Uterus (tissue), 4 donors: ENCODE measurements around the gene LYZ. TPM values are rescaled to one million over a fixed set of nuclear protein-coding genes. Genes with fewer than 3 reads are reported as not detected.
"Not testable (repeated sequence)": the region's sequence is repeated elsewhere in the genome, so short reads cannot be mapped to it uniquely, and the experiment has no call there.

Experiments
- DNase-seq, 2 donors: peaks; one replicate each; pipeline ENCODE4 v3.0.0-alpha.2; 2019 to 2020
- H3K27ac ChIP-seq, 2 donors: fragments of 200-600 bp; sonication (generic); 1 replicate in 1 of 2; 2 replicates in 1 of 2; pipeline ENCODE4 v1.5.1; 2016 to 2018
- H3K27me3 ChIP-seq, 2 donors: fragments of 200-600 bp; sonication (generic); one replicate each; pipeline ENCODE4 v1.5.1; 2018 to 2019; ENCODE audit warnings: control low read depth in 1 of 2
- H3K36me3 ChIP-seq, 2 donors: fragments of 200-600 bp; sonication (generic); one replicate each; pipeline ENCODE4 v1.5.1; 2019; ENCODE audit warnings: control low read depth in 1 of 2
- H3K4me1 ChIP-seq, 2 donors: fragments of 200-600 bp; sonication (generic); one replicate each; pipeline ENCODE4 v1.5.1; 2018 to 2019; ENCODE audit warnings: control low read depth in 1 of 2
- H3K4me3 ChIP-seq, 2 donors: fragments of 200-600 bp; sonication (generic); 1 replicate in 1 of 2; 2 replicates in 1 of 2; pipeline ENCODE4 v1.5.1; 2018 to 2019; ENCODE audit warnings: mild to moderate bottlenecking in 1 of 2
- H3K9me3 ChIP-seq, 2 donors: fragments of 200-600 bp; sonication (generic); one replicate each; pipeline ENCODE4 v1.5.1; 2019; ENCODE audit warnings: control low read depth in 1 of 2
- CTCF ChIP-seq, 4 experiments: fragments of 200-600 bp in 2 of 4; fragments of 450-650 bp in 2 of 4; sonication (generic) in 2 of 4; IDR thresholded peaks; one replicate each; pipeline ENCODE4 v1.5.1; 2016 to 2019; ENCODE audit warnings: antibody characterized with exemption in 4 of 4, mild to moderate bottlenecking in 2 of 4, moderate library complexity in 1 of 4
- POLR2A ChIP-seq, 2 donors: fragments of 450-650 bp; IDR thresholded peaks; one replicate each; pipeline ENCODE4 v1.6.1; 2016; ENCODE audit warnings: antibody characterized with exemption in 2 of 2, mild to moderate bottlenecking in 1 of 2, moderate library complexity in 1 of 2
- intact Hi-C: fragments of 100-400 bp; cut with DNase I; formaldehyde crosslinking; loops from one replicate; pipeline ENCODE4 v1.15.1; 2023; ENCODE audit warnings: low total_unique reads
- total RNA-seq, 4 donors: library from RNA; depleted of rRNA in 3 of 4; stranded (reverse); fragments of >200 nt in 3 of 4; gene quantifications; one replicate each; pipeline versions ENCODE4 v1.1.0 to v1.2.4, GENCODE V29; 2014 to 2023
- donor health status: DM: yes; HTN: yes; CAD: no.

Gene LYZ
- 10 to 100 TPM in 2 of 4 donors, 1 to 10 TPM in 2; 7.4 to 17.4 (median 12.7) TPM for total RNA-seq

GRCh38 chr12:69348162-69348938 lies at the start of gene LYZ:
LYZ (plus strand) TSS chr12:69348381; CDS start chr12:69348409, 28 bp downstream.
- Histone ChIP-seq H3K27ac (no peak within 1 kb of the TSS), H3K9me3 (no peaks in the 10 kb centered on the region), H3K4me1 (no peaks in the 10 kb centered on the region), H3K36me3 (no peaks in the 10 kb centered on the region), H3K4me3 (no peak within 1 kb of the TSS), H3K27me3 (no peaks in the 10 kb centered on the region)
- TF ChIP-seq CTCF (IDR thresholded peaks at IDR 0.05) (no peak), POLR2A (IDR thresholded peaks at IDR 0.05) (no peak)
- DNase-seq = no peak
- intact Hi-C loops = no loop called here

- no peak for TF ChIP-seq CTCF (IDR thresholded peaks at IDR 0.05)
- no peak for TF ChIP-seq POLR2A (IDR thresholded peaks at IDR 0.05)
- H3K4me3 ChIP-seq = no peak overlapping the region
- H3K27ac ChIP-seq = no peak overlapping the region
- H3K9me3 ChIP-seq = no peaks in the 10 kb centered on the region
- intact Hi-C loops = no loop called here
- H3K27me3 ChIP-seq = no peaks in the 10 kb centered on the region
- H3K36me3 ChIP-seq = no peaks in the 10 kb centered on the region
- no peak for DNase-seq
- no peaks in the 10 kb centered on the region for H3K4me1 ChIP-seq
These were observed 49.2 kb upstream of the LYZ start for GRCh38 chr12:69298947-69299346.

- DNase-seq = no peak
- H3K27me3 ChIP-seq = no peaks in the 10 kb centered on the region
- intact Hi-C loops = no loop called here
- no peak for TF ChIP-seq POLR2A (IDR thresholded peaks at IDR 0.05)
- no peak for TF ChIP-seq CTCF (IDR thresholded peaks at IDR 0.05)
- peaks cover 0 to 5% of the 10 kb centered on the region in 2 donors for H3K9me3 ChIP-seq
- no peaks in the 10 kb centered on the region for H3K36me3 ChIP-seq
- H3K27ac ChIP-seq = no peak overlapping the region
- no peak overlapping the region for H3K4me3 ChIP-seq
- no peaks in the 10 kb centered on the region for H3K4me1 ChIP-seq
These were observed 43.9 kb upstream of the LYZ start for GRCh38 chr12:69304284-69304683.

- Histone ChIP-seq H3K4me3 (no peak overlapping the region), H3K36me3 (no peaks in the 10 kb centered on the region), H3K9me3 (peaks cover 0 to 5% of the 10 kb centered on the region in 2 donors), H3K4me1 (no peaks in the 10 kb centered on the region), H3K27ac (no peak overlapping the region), H3K27me3 (no peaks in the 10 kb centered on the region)
- no peak for DNase-seq
- intact Hi-C loops = no loop called here
- TF ChIP-seq CTCF (IDR thresholded peaks at IDR 0.05) (no peak), POLR2A (IDR thresholded peaks at IDR 0.05) (no peak)
These were observed 38.7 kb upstream of the LYZ start for GRCh38 chr12:69309461-69309860.

GRCh38 chr12:69313209-69313608 lies 35.0 kb upstream of the LYZ start:
- Histone ChIP-seq H3K9me3 (no peaks in the 10 kb centered on the region), H3K27me3 (no peaks in the 10 kb centered on the region), H3K36me3 (no peaks in the 10 kb centered on the region), H3K4me1 (no peaks in the 10 kb centered on the region), H3K4me3 (no peak overlapping the region), H3K27ac (no peak overlapping the region)
- intact Hi-C loops = no loop called here
- TF ChIP-seq POLR2A (IDR thresholded peaks at IDR 0.05) = no peak
- TF ChIP-seq CTCF (IDR thresholded peaks at IDR 0.05) = no peak
- no peak for DNase-seq

- H3K27ac ChIP-seq, H3K9me3 ChIP-seq, H3K4me3 ChIP-seq, DNase-seq, H3K27me3 ChIP-seq, H3K4me1 ChIP-seq, H3K36me3 ChIP-seq, intact Hi-C loops: not testable (repeated sequence)
These were observed 31.4 kb upstream of the LYZ start for GRCh38 chr12:69316784-69317183.

- H3K9me3 ChIP-seq, H3K27me3 ChIP-seq, DNase-seq, intact Hi-C loops, H3K4me3 ChIP-seq, H3K27ac ChIP-seq, H3K4me1 ChIP-seq, H3K36me3 ChIP-seq: not testable (repeated sequence)
These were observed 30.9 kb upstream of the LYZ start for GRCh38 chr12:69317233-69317632.
